Hepatocyte (in vitro differentiated cells): Measurements from ENCODE around the gene VAV2. TPM values are rescaled to one million over a fixed set of nuclear protein-coding genes. Genes with fewer than 3 reads are reported as not detected.

Source experiments
- DNase-seq: peaks from one replicate; pipeline ENCODE4 v3.0.0-alpha.2; 2016; ENCODE audit warnings: low spot score
- H2AFZ ChIP-seq: fragments of 200-600 bp; sonication (generic); 2 replicates; pipeline ENCODE4 v1.6.0; 2016; ENCODE audit warnings: antibody characterized with exemption, mild to moderate bottlenecking
- H3K27ac ChIP-seq: fragments of 200-600 bp; sonication (generic); 2 replicates; pipeline ENCODE4 v1.5.1; 2016; ENCODE audit warnings: mild to moderate bottlenecking
- H3K27me3 ChIP-seq: fragments of 200-600 bp; sonication (generic); 2 replicates; pipeline ENCODE4 v1.6.1; 2016
- H3K36me3 ChIP-seq: fragments of 200-600 bp; sonication (generic); replicated peaks from 2 replicates; pipeline ENCODE4 v1.5.1; 2016; ENCODE audit warnings: low read depth; ENCODE audit not compliant: insufficient read depth
- H3K4me1 ChIP-seq: fragments of 200-600 bp; sonication (generic); 2 replicates; pipeline ENCODE4 v1.5.1; 2016; ENCODE audit warnings: mild to moderate bottlenecking, moderate library complexity; ENCODE audit not compliant: insufficient read depth
- H3K4me2 ChIP-seq: fragments of 200-600 bp; sonication (generic); 2 replicates; pipeline ENCODE4 v1.6.0; 2016
- H3K4me3 ChIP-seq: fragments of 200-600 bp; sonication (generic); 2 replicates; pipeline ENCODE4 v1.5.1; 2016; ENCODE audit warnings: mild to moderate bottlenecking
- H3K79me2 ChIP-seq: fragments of 200-600 bp; sonication (generic); 2 replicates; pipeline ENCODE4 v1.6.0; 2017; ENCODE audit warnings: mild to moderate bottlenecking
- H3K9me2 ChIP-seq: fragments of 200-600 bp; sonication (generic); replicated peaks from 2 replicates; pipeline ENCODE4 v1.6.0; 2017; ENCODE audit warnings: mild to moderate bottlenecking; ENCODE audit not compliant: insufficient read depth
- H3K9me3 ChIP-seq: fragments of 200-600 bp; sonication (generic); 2 replicates; pipeline ENCODE4 v1.5.1; 2016; ENCODE audit warnings: low read depth, mild to moderate bottlenecking
- H4K20me1 ChIP-seq: fragments of 200-600 bp; sonication (generic); 2 replicates; pipeline ENCODE4 v1.6.0; 2016; ENCODE audit warnings: mild to moderate bottlenecking; ENCODE audit not compliant: insufficient read depth, poor library complexity, severe bottlenecking
- CTCF ChIP-seq: fragments of 200-600 bp; sonication (generic); IDR thresholded peaks from 2 replicates; pipeline ENCODE4 v1.5.1; 2016; ENCODE audit warnings: antibody characterized with exemption, mild to moderate bottlenecking; ENCODE audit not compliant: poor library complexity
- EZH2 ChIP-seq: fragments of 200-600 bp; sonication (generic); IDR thresholded peaks from 2 replicates; pipeline ENCODE4 v1.6.1; 2016; ENCODE audit warnings: antibody characterized with exemption, mild to moderate bottlenecking, borderline replicate concordance
- EZH2phosphoT487 ChIP-seq: fragments of 200-600 bp; sonication (generic); IDR thresholded peaks from one replicate; pipeline ENCODE4 v1.6.1; 2018; ENCODE audit warnings: antibody characterized with exemption, mild to moderate bottlenecking, low read depth, moderate library complexity; ENCODE audit not compliant: unreplicated experiment, severe bottlenecking
- WGBS: methylation state at CpG from one replicate; pipeline ENCODE4 v1.1.6; 2016; ENCODE audit warnings: low lambda C conversion rate; ENCODE audit errors: missing lambda C conversion rate; 5-methylcytosine and 5-hydroxymethylcytosine counted together
- polyA plus RNA-seq: library from polyadenylated mRNA; unstranded; fragments of >200 nt; fragmentation: Nextera tagmentation; extraction: Ambion mirVana; gene quantifications from 2 replicates; pipeline ENCODE4 v1.2.1, GENCODE V29; 2016
- total RNA-seq: library from RNA; depleted of rRNA; stranded (reverse); fragments of >200 nt; gene quantifications from 2 replicates; pipeline ENCODE4 v1.2.3, GENCODE V29; 2014

VAV2 gene
- total and polyA plus RNA-seq, 2 experiments from 2014 or later, result 24.9 to 27.7 TPM

- Histone ChIP-seq H3K27me3 (no peaks in the 10 kb centered on the region), H3K79me2 (no peaks in the 10 kb centered on the region), H3K9me3 (no peaks in the 10 kb centered on the region), H3K27ac (no peak overlapping the region), H2AFZ (peak overlapping the region; percentile 81), H3K9me2 (no peaks in the 10 kb centered on the region), H4K20me1 (no peaks in the 10 kb centered on the region), H3K36me3 (no peaks in the 10 kb centered on the region), H3K4me2 (peak overlapping the region; percentile 84), H3K4me1 (peaks cover 6% of the 10 kb centered on the region), H3K4me3 (no peak overlapping the region)
- WGBS, result 90% methylated on average over 13 of the region's 13 CpGs
- TF ChIP-seq EZH2, result no peak
- no peak for TF ChIP-seq EZH2phosphoT487
- no peak for TF ChIP-seq CTCF
- no peak for DNase-seq
These were observed 253.4 kb downstream of the VAV2 start for GRCh38 chr9:133738640-133739225.

- H3K4me1 ChIP-seq, result peaks cover 6% of the 10 kb centered on the region
- peak; percentile 75 for DNase-seq
- no peaks in the 10 kb centered on the region for H4K20me1 ChIP-seq
- no peaks in the 10 kb centered on the region for H3K79me2 ChIP-seq
- peak within 1 kb of the TSS; percentile 81 for H2AFZ ChIP-seq
- no peaks in the 10 kb centered on the region for H3K9me3 ChIP-seq
- H3K4me3 ChIP-seq, result no peak within 1 kb of the TSS
- H3K9me2 ChIP-seq, result no peaks in the 10 kb centered on the region
- peak within 1 kb of the TSS; percentile 34 for H3K27ac ChIP-seq
- no peaks in the 10 kb centered on the region for H3K36me3 ChIP-seq
- TF ChIP-seq CTCF, result no peak
- no peak for TF ChIP-seq EZH2phosphoT487
- TF ChIP-seq EZH2, result no peak
- peak within 1 kb of the TSS; percentile 84 for H3K4me2 ChIP-seq
- WGBS, result 35% methylated on average over 21 of the region's 25 CpGs
- H3K27me3 ChIP-seq, result no peaks in the 10 kb centered on the region
These were observed 254.1 kb downstream of the VAV2 start, which contains the start of gene SARDH for GRCh38 chr9:133737774-133738639. Gene SARDH (minus strand): TSS chr9:133738352. CDS start chr9:133734173, 4,179 bp downstream.

GRCh38 chr9:133737071-133737773, 254.9 kb downstream of the VAV2 start:
- Histone ChIP-seq H3K4me3 (no peak overlapping the region), H3K36me3 (no peaks in the 10 kb centered on the region), H3K9me2 (no peaks in the 10 kb centered on the region), H3K79me2 (no peaks in the 10 kb centered on the region), H4K20me1 (no peaks in the 10 kb centered on the region), H2AFZ (no peak overlapping the region), H3K4me2 (peak overlapping the region; percentile 84), H3K27me3 (no peaks in the 10 kb centered on the region), H3K4me1 (peaks cover 6% of the 10 kb centered on the region), H3K9me3 (no peaks in the 10 kb centered on the region), H3K27ac (no peak overlapping the region)
- WGBS, result 83% methylated on average over 15 of the region's 15 CpGs
- DNase-seq, result no peak
- TF ChIP-seq EZH2phosphoT487, result no peak
- no peak for TF ChIP-seq EZH2
- TF ChIP-seq CTCF, result no peak
